Fibroblast of skin of left biceps (primary cell): ENCODE measurements around the gene TRPV6.

Experiments used
- DNase-seq, 2 experiments: peaks; one replicate each; pipeline ENCODE4 v3.0.0-alpha.2; 2013; ENCODE audit warnings: low read depth in 2 of 2

The TRPV6 gene

DNA sequence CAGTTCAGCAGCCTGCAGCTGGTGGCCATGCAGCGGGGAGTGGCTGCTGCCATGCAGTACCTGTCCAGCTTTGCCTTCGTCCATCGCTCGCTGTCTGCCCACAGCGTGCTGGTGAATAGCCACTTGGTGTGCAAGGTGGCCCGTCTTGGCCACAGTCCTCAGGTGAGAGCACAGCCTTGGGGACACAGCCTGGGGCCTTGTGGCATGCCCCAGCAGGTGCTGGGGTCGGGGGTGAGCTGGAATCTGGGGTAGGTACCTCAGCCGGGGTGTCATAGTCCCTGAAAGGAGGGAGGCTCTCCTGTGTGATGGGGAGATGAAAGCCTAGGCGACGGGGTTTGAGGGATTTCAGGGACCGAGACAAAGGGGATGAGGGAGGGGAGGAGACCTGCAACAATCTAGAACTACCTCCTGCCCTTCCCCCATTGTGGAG is 16.5 kb downstream of the TRPV6 start:
- no peak for DNase-seq

DNA sequence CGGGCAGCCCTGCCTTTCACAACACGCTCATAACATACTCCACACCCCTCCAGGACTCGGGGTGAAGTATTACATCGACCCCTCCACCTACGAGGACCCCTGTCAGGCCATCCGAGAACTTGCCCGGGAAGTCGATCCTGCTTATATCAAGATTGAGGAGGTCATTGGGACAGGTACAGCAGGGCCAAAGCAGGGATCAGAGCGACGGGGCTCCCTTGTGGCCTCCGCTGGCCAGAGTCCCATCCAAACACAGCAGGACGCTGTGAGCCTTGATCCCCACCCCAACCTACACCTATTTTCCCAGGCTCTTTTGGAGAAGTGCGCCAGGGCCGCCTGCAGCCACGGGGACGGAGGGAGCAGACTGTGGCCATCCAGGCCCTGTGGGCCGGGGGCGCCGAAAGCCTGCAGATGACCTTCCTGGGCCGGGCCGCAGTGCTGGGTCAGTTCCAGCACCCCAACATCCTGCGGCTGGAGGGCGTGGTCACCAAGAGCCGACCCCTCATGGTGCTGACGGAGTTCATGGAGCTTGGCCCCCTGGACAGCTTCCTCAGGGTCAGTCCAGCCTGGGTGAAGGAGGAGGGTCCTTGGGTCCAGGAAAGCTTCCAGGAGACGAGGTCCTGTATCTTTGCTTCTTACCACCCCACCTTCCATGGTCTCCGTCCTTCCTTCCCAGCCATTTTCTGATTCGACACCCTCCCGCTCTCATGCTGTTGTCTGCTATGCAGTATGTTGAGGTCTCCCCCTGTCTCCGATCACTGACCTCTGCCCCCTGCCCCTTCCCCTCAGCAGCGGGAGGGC is 17.2 kb downstream of the TRPV6 start:
- no peak for DNase-seq

DNA sequence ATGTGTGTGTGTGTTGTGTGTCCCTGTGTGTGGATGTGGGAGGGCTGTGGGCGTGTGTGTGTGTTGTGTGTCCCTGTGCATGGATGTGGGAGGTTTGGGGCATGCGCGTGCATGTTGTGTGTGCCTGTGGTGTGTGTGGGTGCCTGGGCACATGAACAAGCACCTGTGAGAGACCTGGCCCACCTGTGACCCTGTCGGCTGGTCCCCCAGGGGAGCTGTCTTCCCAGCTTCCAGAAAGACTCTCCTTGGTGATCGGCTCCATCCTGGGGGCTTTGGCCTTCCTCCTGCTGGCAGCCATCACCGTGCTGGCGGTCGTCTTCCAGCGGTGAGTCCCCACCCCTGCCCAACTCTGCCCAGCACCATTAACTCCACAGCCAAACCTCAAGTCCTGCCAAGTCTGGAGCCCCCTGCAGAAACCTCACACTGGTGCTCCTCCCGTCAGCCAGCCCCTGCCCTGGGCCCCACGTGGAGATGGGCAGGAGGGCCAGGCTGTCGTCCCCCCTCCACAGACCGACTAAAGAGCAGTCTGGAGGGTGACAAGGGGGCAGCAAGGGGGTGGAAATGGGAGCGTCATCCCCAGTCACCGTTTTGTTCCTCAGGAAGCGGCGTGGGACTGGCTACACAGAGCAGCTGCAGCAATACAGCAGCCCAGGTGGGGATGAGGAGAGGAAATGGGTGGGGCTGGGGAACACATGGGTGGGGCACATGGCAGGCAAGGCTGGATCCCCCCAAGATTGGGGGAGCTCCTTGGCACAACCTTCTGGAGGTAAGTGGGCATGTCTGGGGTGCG is 18.0 kb downstream of the TRPV6 start:
- no peak for DNase-seq

DNA sequence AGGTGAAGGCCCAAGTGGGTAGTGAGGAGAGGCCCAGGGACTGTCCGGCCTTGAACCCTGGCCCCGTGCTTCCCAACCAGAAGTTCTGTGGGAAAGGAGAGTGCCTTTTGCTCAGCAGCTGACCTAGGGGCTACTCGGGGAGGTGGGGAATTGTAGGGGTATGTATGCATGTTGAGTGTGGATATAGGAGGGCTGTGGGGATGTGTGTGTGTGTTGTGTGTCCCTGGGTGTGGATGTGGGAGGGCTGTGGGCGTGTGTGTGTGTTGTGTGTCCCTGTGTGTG is 18.5 kb downstream of the TRPV6 start:
- DNase-seq = no peak

DNA sequence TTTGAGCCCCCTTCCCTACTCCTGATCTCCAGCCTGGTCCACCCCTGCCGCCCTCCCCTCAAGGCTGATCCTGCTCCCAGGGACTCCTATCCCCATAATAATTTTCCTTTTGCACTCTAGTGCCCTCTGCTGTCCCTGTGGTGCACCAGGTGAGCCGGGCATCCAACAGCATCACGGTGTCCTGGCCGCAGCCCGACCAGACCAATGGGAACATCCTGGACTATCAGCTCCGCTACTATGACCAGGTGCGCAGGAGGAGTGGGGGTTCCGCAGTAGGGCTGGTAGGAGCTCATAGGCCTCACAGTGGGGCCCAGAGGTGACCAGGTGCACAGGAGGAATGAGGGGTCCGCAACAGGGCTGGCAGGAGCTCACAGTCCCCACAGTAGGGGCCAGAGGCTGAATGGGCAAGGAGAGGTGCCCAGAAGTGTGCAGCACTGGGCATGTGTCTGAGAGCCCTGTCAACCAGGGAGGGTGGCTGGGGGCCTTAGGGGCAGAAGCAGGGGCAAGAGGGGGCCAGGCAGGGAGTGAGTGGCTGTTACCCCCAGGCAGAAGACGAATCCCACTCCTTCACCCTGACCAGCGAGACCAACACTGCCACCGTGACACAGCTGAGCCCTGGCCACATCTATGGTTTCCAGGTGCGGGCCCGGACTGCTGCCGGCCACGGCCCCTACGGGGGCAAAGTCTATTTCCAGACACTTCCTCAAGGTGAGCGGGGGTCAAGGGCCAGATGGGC is 19.0 kb downstream of the TRPV6 start:
- DNase-seq = no peak

DNA sequence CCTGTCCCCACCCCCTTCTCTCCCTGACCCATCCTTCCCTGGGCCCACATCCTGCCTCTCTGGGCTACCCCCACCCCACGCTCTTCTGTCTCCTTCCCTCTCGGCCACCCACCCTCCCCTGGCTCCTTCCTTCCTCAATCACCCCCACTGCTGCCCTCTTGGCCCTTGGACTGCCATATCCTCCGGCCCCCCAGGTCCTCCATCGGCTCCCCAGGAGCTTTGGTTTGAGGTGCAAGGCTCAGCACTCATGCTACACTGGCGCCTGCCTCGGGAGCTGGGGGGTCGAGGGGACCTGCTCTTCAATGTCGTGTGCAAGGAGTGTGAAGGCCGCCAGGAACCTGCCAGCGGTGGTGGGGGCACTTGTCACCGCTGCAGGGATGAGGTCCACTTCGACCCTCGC is 19.8 kb downstream of the TRPV6 start:
- DNase-seq = no peak

DNA sequence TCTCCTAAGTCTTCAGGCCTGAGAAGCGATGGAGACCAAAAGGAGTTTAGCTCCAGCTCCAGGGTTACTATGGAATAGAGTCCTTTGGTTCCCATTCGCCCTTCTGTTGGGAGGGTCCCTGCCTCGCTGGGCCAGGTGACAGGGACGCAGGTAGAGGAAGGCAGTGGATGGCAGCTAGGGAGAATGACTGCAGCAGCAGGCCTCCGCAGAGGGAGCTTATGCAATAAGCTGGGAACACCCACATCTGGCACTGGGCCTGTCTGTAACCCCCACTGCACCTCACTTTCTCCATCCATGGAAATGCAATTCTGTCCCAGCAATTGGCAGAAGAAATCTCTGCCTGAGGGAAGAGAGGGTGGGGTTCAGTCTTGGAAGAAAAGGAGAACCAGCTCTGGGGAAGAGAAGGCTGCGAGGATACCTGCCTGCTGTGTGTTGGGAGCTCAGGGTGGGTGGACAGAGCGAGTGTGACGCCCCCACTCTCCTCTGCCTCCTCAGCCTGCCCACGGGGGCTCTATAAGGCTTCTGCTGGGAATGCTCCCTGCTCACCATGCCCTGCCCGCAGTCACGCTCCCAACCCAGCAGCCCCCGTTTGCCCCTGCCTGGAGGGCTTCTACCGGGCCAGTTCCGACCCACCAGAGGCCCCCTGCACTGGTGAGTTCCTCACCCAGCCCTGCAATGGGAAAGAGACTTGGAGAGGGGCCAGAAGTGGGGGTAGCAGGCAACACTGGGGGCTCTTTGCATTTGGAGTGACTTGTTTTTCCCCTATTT is 20.4 kb downstream of the TRPV6 start:
- no peak for DNase-seq

DNA sequence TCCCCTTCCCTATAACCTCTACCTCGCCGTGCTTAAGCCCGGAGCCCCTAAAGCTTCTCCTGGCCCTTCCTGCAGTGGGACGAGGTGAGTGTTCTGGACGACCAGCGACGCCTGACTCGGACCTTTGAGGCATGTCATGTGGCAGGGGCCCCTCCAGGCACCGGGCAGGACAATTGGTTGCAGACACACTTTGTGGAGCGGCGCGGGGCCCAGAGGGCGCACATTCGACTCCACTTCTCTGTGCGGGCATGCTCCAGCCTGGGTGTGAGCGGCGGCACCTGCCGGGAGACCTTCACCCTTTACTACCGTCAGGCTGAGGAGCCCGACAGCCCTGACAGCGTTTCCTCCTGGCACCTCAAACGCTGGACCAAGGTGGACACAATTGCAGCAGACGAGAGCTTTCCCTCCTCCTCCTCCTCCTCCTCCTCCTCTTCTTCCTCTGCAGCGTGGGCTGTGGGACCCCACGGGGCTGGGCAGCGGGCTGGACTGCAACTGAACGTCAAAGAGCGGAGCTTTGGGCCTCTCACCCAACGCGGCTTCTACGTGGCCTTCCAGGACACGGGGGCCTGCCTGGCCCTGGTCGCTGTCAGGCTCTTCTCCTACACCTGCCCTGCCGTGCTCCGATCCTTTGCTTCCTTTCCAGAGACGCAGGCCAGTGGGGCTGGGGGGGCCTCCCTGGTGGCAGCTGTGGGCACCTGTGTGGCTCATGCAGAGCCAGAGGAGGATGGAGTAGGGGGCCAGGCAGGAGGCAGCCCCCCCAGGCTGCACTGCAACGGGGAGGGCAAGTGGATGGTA is 21.5 kb downstream of the TRPV6 start:
- DNase-seq = no peak

DNA sequence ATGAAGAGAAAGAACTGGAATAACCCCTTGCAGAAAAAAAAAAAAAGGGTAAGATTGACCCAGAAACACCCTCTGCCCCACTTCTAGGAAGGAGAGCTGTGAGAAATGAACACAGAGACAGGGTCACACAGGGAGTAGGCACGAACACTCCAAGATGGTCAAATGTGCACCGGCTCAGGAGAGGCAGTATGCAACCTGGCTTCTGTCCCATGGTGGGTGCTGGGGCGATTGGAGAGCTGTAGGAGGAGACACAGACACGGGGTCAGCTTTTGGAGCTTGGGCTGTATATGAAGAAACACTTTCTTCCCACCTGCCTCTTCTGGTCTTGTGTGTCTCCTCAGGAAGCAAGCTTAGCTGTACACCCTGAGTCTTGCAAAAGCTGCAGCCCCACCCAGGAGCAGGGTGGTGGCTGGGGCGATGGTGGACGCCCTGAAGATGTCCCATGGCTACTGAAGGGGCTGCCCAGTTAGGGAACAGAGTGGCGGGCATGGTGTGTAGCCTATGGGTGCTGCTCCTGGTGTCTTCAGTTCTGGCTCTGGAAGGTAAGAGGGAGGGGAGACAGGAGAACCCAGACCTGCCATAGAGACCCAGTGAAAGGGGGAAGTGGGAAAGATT is 22.7 kb downstream of the TRPV6 start:
- no peak for DNase-seq

DNA sequence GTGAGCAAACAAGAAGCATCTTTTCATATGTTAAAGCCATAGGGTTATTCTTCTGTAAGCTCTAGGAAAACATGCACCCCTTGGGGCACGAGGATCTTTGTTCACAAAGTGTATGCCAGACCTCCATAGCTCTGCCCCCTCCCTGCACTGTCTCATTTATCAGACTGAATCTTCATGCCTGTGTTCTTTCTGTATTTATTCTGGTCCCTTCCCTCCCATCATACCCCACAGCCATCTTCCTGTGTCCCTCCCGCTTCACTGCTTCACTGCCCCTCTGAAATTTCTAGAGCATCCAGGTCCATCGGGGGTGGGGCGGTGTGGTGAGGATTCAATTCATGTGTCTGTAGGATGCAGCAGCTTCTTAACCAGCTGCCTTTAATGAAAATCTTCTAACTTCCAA is 23.2 kb downstream of the TRPV6 start:
- no peak for DNase-seq

DNA sequence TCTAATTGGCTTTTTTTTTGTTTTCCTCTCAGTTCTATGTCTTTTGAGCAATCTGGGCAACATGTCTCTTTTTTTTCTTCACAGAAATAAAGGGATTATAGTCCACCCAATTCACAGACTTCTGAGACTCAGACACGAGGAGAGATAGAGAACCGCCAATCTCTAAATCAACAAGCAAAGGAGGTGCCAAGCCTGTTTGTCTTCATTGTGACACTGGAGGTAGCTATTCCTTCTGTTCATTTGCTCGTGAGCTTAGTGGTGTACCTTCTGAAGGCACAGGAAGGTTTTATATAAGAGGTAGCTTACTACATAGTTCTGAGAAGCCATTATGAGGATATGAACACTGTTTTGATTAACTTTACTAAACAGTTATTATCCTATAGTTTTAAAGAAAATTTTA is 24.6 kb downstream of the TRPV6 start:
- no peak for DNase-seq

DNA sequence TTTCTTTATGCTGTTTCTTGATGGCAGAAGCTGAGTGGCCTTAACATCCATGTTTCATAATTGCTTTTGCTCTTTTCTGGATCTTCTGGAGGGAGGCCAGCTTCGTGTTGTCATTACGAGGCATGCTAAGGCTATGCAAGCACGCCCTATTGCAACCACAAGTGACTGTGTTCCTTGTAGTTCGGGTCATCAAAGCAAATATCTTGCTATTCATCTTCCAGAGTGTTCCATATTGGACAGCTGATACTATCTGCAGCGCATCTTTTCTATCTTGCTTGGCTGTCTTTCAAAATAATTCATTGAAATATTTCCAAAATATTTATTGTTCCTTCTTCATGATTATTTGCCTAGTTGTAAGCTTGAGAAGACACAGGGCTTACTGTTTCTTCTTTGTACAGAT is 25.7 kb downstream of the TRPV6 start:
- DNase-seq = no peak

DNA sequence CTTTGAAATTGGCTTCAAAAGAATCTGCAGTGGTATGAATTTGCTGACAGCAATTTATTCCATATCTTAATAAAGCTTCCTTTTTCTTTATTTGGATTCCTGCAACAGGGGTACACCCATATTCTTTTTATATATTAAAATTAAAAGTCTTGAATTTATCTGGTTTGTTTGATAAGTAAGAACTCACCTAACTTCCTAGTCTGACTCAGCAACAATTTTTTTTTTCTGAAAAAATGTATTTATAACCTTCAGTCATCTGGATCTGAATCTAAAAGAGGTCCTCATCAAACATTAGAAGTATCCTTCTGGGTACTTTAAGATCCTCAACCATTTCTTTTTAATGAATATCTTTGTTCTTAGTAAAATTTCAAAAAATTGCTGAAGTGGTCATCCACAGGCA is 26.1 kb downstream of the TRPV6 start:
- no peak for DNase-seq

DNA sequence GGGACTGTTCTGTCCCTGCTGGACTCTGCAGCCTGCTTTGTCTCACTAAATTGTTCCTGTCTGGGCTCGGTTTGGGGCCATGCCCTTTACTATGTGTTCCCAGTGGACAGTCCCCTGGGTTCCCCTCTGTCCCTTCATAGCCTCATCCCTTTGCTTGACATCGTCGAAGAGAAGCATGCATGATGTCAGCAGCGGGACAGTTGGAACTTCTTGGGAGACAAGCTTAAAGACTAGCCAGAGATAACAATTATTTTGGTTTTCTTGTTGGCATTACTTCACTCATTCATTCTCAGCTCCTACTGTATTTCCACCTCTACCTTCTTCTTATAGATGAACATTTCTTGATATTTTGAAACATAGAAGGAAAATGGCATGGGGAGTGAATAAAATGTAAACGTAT is 27.9 kb downstream of the TRPV6 start:
- DNase-seq = no peak

DNA sequence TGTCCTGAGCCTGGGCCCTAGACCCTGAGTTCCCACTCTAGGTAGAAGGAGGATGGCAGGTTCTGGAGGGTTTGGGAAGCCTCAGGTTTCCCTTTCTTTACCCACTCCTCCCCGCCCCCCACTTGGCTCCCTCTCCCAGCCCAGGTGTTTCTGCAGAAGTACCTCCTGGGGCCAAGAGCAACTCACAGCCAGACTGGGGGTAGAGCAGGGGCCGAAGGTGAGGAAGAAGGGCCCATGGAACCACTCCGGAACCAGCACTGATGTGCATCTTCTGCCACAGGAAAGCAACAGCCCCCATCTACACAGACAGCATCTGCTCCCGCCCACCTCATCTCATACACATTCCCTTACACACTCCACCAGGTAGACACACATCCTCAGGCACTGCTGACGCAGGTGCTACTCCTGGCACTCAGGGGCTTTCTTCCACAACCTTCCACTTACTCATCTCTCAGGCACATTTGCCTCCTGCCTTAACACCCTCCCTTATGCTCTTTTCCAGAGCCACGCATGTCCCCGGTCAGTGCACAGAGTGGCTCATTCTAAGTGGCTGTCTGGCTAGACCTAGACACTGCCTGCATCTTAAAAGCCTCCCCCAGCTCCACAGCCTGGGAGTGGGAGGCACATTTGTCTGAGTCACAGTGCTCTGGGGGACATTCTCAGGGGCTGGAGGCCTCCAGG is 28.8 kb downstream of the TRPV6 start:
- no peak for DNase-seq

DNA sequence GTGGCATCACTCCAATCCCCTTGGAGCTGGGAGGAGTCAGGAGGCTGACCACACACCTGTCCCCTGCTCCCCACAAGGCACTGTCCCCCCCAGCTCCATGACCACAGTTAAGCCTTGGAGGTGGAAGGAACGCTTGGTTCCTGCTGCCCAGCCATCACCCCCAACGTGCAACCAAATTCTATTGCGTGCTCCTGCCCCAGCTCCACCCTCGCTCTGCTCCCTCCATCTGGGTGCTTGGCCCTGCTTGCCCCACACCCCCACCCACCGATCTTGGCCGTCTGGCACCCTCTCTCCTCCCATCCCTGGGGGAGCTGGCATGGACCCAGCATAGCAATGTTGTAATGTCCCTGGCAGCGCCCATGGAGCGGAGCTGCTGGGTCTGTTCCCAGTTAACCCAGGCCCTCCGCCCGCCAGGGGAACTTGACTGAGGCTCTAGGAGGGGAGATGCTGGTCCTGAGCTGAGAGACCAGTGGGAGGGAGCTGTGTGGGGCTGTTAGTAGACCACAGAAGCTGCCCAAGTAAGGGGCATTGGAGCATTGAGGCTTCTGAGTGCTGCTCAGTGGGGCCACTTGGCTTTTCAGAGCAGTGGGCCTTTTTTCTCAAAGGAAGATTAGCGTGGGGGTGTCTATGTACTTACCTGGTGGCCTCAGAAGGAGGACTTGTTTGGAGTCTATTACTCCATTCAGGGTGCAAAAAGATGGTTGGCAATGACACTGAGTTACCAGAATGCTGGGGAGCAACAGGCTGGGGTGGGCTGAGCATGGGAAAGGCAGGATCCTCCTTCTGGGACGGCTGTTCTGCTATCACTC is 29.6 kb downstream of the TRPV6 start:
- no peak for DNase-seq

DNA sequence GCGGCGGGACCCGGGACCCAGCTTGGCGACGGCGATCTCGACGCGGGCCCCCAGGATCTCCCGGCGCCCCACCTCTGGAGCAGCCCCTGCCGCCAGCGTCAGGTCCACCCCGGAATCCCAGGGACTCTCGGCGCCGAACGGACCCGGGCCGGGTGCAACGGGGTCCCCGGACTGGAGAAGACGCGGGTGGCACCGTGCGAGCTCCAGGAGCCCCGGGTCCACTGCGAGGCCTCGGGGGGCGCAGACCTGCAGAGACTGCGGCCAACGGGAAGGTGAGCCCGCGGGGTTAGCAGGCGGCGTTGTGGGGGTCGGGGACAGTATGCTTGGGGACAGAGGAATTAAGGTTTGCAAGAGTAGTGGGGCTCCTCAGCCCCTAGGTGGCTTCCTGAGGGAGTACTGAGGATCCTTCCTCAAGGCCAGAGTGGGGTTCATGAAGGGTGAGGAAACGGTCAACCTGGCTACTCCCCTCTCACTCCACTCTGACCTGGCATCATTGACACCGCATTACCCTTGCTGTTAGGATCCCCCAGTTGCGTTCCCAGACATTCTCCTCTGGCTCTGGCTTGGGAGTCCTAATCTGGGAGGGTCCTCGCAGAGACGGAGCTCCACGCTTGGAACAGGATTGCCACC is 30.3 kb downstream of the TRPV6 start:
- no peak for DNase-seq

DNA sequence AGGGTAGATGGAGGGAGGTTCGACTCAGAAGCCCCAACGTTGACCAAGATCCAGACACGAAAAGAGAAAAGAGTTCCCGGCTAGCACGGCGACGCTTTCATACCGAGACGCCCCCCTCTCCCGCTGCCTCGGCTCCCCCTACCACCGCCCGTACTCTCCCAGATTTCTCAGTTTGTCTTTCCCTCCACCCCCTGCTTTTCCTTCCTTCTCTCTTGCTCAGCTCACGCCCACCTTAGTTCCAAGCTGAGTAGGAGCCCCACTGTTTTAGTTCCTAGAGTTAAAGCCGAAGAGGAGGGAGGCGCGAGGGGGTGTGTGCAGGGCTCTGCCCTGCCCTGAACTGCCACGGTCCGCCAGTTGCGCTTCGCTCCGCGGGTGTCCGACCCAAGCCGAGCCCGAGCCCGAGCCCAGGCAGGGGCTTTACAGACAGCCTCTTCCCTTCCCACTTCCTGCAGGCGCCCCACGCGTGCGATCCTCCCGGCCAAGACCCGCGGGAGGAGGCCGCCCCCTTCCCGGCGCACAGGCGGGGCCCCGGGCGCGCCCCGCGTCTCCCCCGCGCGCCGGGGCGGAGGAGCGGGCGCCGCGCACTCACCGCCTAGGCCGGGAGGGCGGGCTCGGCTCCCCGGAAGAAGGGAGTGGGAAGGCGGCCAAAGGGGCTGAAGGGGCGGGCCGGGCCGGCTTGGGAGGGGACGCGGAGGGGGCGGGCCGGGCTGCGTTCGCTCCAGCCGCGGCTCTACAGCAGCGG is 31.0 kb downstream of the TRPV6 start, which contains the start of gene EPHB6:
Gene EPHB6 (plus strand): TSS at position 705 of the 742 bp plus-strand sequence. CDS start 8,152 bp downstream, outside the sequence.
- peak; percentile 21 to 34 for DNase-seq
